Sciatic nerve (tissue), 2 donors: ENCODE results near the gene MRPS16. TPM values are rescaled to one million over a fixed set of nuclear protein-coding genes. Genes with fewer than 3 reads are reported as not detected.
"Not testable (repeated sequence)": the region's sequence is repeated elsewhere in the genome, so short reads cannot be mapped to it uniquely, and the experiment has no call there.

ENCODE experiments used
- ATAC-seq: fragments of 200-7000 bp; cut with Tn5 transposase; one replicate; pipeline ENCODE4 v1.9.1; 2020; ENCODE audit warnings: mild to moderate bottlenecking, moderate library complexity
- DNase-seq: peaks from one replicate; pipeline ENCODE4 v3.0.0-alpha.2; 2020; ENCODE audit warnings: low spot score
- intact Hi-C: fragments of 100-400 bp; cut with DNase I; formaldehyde crosslinking; loops from one replicate; pipeline ENCODE4 v1.14.2; 2022
- total RNA-seq: library from RNA; stranded (reverse); fragmentation: NEBNext Ultra II Directional; extraction: Animal tissue kit (Norgen Biotek cat#: 25700); gene quantifications from one replicate; pipeline ENCODE4 v1.2.1, GENCODE V29; 2021
- donor health status: DM: no; HTN: no; CAD: no.
- donor health status: DM: no; HTN: no; CAD: no.

Gene MRPS16
- total RNA-seq: 40.6 TPM

- intact Hi-C loops: no loop called here
- peak; percentile 100 for ATAC-seq
Observed at GRCh38 chr10:73252445-73253224, at the start of gene MRPS16. TSS of gene MRPS16 (minus strand) at chr10:73252644. CDS start at chr10:73252482, 162 bp downstream.

GRCh38 chr10:73296946-73297345 is 44.5 kb upstream of the MRPS16 start:
- no peak for ATAC-seq
- intact Hi-C loops: no loop called here
- DNase-seq: no peak

More at GRCh38 chr10:73252445-73253224, at the start of gene MRPS16:
- peak; percentile 94 for DNase-seq

GRCh38 chr10:73293461-73293860 is 41.0 kb upstream of the MRPS16 start:
- intact Hi-C loops: no loop called here
- DNase-seq (no peak), ATAC-seq (no peak)

- ATAC-seq (no peak), DNase-seq (no peak)
- intact Hi-C loops: no loop called here
Observed at GRCh38 chr10:73289958-73290357, 37.5 kb upstream of the MRPS16 start.

GRCh38 chr10:73287441-73287840 is 35.0 kb upstream of the MRPS16 start:
- DNase-seq: no peak
- intact Hi-C loops: no loop called here
- no peak for ATAC-seq

- DNase-seq: no peak
- intact Hi-C loops: no loop called here
- no peak for ATAC-seq
Observed at GRCh38 chr10:73281097-73281496, 28.7 kb upstream of the MRPS16 start.

- intact Hi-C loops: no loop called here
- no peak for ATAC-seq
Observed at GRCh38 chr10:73264423-73264822, 12.0 kb upstream of the MRPS16 start.

GRCh38 chr10:73263693-73264347 is 11.4 kb upstream of the MRPS16 start:
- intact Hi-C loops: no loop called here

More at GRCh38 chr10:73264423-73264822, 12.0 kb upstream of the MRPS16 start:
- DNase-seq: no peak

GRCh38 chr10:73262880-73263555 is 10.6 kb upstream of the MRPS16 start:
- intact Hi-C loops: no loop called here
- ATAC-seq: no peak
- DNase-seq: no peak

More at GRCh38 chr10:73263693-73264347, 11.4 kb upstream of the MRPS16 start:
- no peak for DNase-seq
- no peak for ATAC-seq

GRCh38 chr10:73262105-73262730 is 9.8 kb upstream of the MRPS16 start:
- DNase-seq (no peak), ATAC-seq (no peak)
- intact Hi-C loops: no loop called here

- ATAC-seq: no peak
- intact Hi-C loops: no loop called here
- no peak for DNase-seq
Observed at GRCh38 chr10:73261362-73261995, 9.0 kb upstream of the MRPS16 start.

GRCh38 chr10:73258612-73259011 is 6.2 kb upstream of the MRPS16 start:
- ATAC-seq, intact Hi-C loops, DNase-seq: not testable (repeated sequence)

- DNase-seq: no peak
- intact Hi-C loops: no loop called here
- ATAC-seq: no peak
Observed at GRCh38 chr10:73253225-73253555, 746 bp upstream of the MRPS16 start.

GRCh38 chr10:73251683-73252444 is 580 bp downstream of the MRPS16 start:
- DNase-seq (no peak), ATAC-seq (no peak)
- intact Hi-C loops: no loop called here

- no peak for DNase-seq
- intact Hi-C loops: no loop called here
- no peak for ATAC-seq
Observed at GRCh38 chr10:73248259-73248724, 4.2 kb downstream of the MRPS16 start.

- intact Hi-C loops: no loop called here
- no peak for ATAC-seq
- DNase-seq: no peak
Observed at GRCh38 chr10:73247509-73248258, 4.8 kb downstream of the MRPS16 start.

- peak; percentile 98 for DNase-seq
- ATAC-seq: peak; percentile 98
- intact Hi-C loops: no loop called here
Observed at GRCh38 chr10:73246646-73247508, 5.6 kb downstream of the MRPS16 start, which contains the start of gene DNAJC9. TSS of gene DNAJC9 (minus strand) at chr10:73247255. CDS start at chr10:73247189, 66 bp downstream.
